Right renal pelvis (tissue), 4 donors: ENCODE data around the gene ERBB4. TPM values are rescaled to one million over a fixed set of nuclear protein-coding genes. Genes with fewer than 3 reads are reported as not detected.
"Not testable (repeated sequence)": the region's sequence is repeated elsewhere in the genome, so short reads cannot be mapped to it uniquely, and the experiment has no call there.

Source experiments
- DNase-seq, 4 donors: peaks; one replicate each; pipeline ENCODE4 v3.0.0-alpha.2; 2013; ENCODE audit warnings: low read depth in 4 of 4, low spot score in 3 of 4, missing footprints in 1 of 4
- polyA plus RNA-seq, 4 donors: library from polyadenylated mRNA; unstranded; fragments of 120-200 nt; gene quantifications; one replicate each; pipeline ENCODE4 v1.2.1, GENCODE V29; 2013; ENCODE audit not compliant: insufficient read length in 4 of 4

Gene ERBB4
- polyA plus RNA-seq, 4 donors: 44.8 to 56.5 (median 51.3) TPM

DNA sequence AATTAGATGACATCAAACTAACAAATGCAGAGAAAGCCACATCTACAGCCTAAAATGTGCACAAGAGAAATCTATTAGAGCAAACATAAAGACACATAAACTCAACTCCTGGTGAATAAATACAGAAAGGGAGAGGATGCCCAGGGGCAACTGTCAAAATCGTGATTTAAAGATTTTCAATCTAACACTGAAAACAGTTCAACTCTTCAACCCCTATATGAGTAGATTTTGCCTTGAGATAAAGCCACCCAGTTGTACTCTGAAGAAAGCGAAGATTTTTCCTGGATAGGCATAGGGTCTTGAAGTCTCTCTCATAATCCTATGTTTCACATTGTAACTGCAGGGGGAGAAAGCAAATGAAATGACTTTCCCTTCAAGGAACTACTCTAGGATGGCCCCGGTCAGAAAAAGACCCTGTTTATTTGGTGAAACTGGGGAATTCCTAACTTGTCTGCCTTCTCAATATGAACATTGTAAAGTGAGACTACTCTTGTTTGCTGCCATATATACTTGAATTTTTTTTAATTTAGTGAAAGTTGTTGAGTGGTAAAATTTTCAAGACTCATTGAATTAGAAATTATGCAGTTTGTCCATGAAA is 226.7 kb downstream of the ERBB4 start:
- no peak for DNase-seq

DNA sequence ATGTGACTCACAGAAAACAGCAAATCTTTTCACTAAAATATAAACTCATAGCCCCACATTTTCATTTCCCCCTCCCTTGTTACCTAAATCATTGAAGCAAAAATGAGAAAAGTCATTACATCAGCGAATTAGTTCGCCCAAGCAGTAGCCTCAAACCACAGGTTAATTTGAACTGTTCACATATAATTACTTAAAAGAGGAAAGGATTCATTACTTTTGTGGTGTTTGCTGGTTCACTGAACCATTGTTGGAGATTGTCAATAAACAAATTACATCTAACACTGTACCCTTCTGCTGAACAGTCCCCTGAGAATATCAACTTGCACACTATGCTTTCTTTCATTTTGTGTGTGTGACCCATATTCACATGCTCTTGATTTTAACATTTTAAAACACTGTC is 238.7 kb downstream of the ERBB4 start:
- DNase-seq: no peak

DNA sequence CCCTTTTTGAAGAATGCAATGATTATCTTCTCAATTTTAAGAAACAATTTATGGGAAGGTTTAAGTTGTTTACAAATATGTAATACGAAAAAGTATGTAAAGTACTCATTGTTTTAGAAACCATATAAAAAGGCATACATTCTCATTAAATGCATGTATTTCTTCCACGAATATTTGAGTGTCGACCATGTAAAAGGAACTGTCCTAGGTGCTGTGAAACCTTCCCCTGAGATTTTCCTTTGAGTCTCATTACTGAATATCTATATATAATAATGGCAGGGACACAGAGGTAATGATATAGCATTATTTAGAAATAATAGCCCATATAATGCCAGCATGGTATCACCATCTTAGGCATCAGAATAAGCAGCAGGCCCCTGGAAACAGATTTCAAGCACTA is 239.3 kb downstream of the ERBB4 start:
- DNase-seq: no peak

- no peak for DNase-seq
These were observed 243.0 kb downstream of the ERBB4 start for GRCh38 chr2:212295571-212295970.

DNA sequence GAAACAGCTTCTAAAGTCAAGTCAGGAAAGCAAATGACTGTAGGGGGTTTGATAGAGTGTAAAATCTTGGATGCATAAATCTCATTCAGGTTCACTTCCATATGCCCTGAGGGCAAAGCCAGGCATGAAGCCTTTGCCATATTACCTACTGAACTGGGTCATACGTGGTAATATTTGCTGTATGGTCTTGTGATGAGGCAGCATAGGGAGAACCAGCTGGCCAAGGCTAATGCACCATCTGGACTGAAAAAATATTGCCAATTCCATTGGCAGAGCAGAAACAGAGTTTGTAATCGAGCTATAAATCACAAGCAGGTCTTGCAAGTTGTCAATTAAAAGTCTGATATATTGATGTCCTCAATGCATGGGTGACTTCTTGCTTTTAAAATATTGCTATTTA is 243.8 kb downstream of the ERBB4 start:
- DNase-seq: no peak

GRCh38 chr2:212289301-212289700 is 249.3 kb downstream of the ERBB4 start:
- DNase-seq: no peak

GRCh38 chr2:212288308-212288707 is 250.3 kb downstream of the ERBB4 start:
- DNase-seq: no peak

DNA sequence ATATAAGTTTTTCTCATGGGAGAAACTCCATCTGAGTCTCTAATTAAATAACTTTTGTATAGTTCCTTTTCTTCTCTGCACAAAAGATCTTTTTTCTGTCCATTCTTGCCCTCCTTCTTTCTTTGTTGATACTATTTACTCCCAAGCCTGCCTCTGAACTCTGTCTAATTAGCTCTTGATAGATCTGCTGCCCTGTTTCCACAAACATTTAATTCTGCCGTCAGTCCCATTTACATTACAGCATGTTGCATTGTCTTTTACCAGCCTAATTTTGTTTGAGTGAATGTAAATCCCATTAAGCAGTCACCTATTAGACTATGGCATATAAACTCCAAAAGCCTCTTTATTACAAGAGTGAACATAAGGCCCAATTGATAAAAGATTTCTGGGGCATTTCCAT is 254.4 kb downstream of the ERBB4 start:
- DNase-seq: no peak

- no peak for DNase-seq
These were observed 255.8 kb downstream of the ERBB4 start for GRCh38 chr2:212282671-212283261.

DNA sequence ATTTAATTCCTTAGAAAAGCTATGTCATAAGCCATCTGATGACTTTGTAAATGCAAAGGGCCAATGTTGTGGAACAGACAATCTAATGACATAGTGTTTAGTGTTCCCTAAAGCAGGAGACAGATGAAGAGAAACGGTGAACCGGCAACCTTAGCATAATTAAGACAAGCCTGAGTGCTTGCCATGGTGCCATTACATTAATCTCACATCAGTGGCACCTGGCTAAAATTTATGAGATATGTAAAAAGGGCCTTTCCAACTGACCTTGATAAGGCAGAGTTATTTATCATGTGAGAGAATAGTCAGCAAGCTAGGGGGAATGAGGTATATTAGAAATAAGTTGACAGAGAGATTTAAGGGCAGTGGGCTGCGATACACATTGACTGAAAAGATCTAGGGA is 261.8 kb downstream of the ERBB4 start:
- no peak for DNase-seq

DNA sequence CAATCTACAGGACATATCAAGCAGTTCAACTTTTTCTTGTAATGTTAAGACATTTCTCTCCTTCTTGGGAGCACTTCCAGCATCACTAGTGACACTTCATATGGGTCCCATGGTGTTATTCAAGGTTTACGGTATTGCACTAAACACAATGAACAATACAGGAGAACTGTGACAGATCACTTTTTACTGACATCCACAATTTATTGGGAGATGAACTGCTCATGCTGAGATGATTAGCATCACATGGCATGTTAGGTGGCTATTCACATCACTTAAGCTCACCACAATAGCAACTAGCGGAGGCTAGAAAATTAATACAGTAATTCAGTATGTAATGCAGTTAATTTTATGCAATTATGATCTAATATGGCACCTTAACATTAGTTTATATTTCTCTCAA is 264.4 kb downstream of the ERBB4 start:
- no peak for DNase-seq

- no peak for DNase-seq
These were observed 267.0 kb downstream of the ERBB4 start for GRCh38 chr2:212271583-212271982.

DNA sequence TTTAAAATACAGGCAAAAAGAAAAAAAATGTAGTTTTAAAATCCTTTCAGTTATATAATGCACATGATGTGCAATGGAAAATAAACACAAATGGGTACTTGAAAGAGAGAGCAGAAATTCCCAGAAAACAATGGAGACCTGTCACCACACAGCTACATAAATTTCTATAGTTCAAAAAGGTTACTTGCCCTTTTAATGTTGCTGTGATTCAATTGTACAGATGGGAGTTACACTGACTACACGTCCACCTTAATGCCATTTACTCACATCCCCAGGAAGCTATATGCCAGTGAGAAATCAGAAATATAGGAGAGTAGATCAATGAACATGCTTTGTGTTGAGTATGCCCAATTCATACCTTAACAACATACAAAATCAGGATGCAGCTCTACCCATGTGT is 269.6 kb downstream of the ERBB4 start:
- DNase-seq: no peak

GRCh38 chr2:212266297-212266696 is 272.3 kb downstream of the ERBB4 start:
- no peak for DNase-seq

- DNase-seq: no peak
These were observed 272.8 kb downstream of the ERBB4 start for GRCh38 chr2:212265777-212266176.

GRCh38 chr2:212264187-212264586 is 274.4 kb downstream of the ERBB4 start:
- DNase-seq: no peak

GRCh38 chr2:212259226-212259625 is 279.4 kb downstream of the ERBB4 start:
- DNase-seq: no peak

- DNase-seq: no peak
These were observed 284.3 kb downstream of the ERBB4 start for GRCh38 chr2:212254339-212254738.

DNA sequence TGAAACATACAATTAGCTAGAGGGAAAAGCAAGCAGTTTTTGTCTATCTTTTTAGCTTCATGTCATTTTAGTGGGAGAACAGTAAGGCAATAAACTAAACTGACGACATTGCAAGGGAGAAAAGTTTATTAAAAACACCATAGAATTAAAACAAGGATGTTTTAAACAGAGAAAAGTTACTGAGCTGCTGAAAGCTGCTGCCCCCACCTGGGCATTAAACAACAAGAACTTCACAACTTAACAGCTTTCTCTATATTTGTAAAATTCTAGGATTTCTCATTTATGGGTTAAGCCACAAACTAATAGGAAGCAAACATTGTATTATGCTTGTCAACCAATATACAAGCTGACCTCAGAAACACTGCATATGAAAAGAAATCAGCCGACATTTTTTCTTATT is 289.2 kb downstream of the ERBB4 start:
- DNase-seq: no peak

GRCh38 chr2:212245880-212246279 is 292.7 kb downstream of the ERBB4 start:
- no peak for DNase-seq

DNA sequence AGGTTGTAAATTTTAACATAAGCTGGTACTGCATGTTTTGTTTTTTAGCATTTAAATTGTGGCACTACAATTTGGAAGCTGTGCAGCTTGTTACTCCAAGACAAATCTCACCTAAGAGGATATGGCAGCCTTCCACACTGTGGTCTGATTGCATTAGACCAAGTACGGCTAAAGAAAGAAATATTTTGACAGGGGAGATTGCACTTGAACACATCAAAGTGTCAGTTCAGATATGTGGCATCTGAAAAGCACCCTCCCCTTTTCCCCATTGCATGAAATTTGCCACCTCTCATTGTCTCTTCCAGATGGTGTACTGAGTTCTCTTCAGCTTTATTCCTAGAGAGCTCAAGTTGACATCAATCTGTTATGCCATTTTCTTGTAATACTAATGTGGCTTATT is 295.9 kb downstream of the ERBB4 start:
- no peak for DNase-seq

GRCh38 chr2:212238152-212238551 is 300.4 kb downstream of the ERBB4 start:
- DNase-seq: not testable (repeated sequence)
